GM18858 (cell line): ENCODE data around the gene UNC5B.

Source experiments
- ATAC-seq: cut with Tn5 transposase; IDR thresholded peaks from one replicate; pipeline ENCODE4 v1.9.1; 2021; ENCODE audit not compliant: unreplicated experiment

UNC5B gene

DNA sequence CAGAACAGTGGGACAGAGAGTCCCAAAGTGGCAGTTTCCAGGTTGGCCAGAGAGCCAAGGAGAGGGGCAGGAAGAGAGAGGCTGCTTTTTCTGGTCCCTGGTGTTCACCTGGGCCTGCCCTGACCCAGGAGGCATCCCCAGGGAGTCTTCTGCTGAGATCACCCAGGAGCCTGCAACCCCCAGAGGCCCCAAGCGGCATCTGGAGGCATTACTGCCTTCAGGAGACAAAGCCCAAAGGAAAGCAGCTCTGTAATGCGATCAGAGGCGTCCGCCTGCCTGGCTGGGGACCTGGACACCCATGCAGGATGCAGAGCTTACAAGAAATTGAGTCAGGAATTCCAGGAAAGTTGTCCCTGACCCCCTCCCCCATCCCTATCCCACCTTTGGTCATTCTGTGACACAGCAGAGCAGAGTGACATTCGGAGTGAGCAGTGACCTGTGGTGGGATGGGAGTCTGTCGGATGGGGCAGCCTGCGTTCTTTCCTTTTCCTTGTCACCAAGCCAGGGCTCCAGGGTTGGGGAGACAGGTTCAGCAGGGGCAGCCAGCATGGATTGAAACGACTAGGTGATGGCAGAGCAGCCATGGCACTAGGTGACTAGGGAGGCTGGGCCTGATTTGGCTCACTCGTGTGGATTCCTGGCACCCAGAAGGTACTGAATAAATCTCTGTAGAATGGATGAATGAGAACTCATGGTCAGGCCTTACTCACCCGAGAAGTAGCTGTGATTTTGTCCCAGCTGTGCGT lies 10.4 kb downstream of the UNC5B start:
- no peak for ATAC-seq

DNA sequence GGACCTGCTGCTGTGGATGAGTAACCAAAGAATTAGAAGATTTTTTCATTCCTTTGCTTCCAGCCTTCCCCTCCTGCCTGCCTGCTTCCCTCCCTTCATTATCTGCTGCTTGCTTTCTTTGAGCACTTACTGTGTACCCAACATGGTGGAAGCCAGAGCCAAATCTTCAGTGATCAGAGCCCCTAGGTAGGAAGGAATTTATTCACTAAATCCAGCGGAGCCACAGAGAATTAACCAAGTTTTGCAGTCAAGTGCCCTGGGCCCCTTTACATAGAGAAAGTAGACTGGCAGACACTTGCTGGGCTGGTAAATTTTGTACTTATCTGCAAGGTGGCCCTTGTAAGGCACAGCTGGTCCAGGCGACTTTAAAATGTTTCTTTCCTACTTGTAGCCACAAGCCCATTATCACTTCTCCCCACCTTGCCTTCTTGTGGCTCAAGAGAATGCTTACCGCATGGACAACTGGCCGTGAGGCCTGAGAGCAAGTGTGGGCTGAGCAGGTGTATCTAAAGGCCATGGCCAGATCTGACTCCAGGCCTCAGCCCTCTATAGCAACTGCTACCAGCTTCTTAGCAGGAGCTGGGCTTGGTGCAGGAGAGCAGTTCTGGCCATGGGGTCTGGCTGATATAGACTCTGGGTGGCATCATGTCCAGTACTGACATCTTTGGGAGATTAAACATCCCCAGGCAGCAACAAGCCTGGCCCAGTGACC lies 11.1 kb downstream of the UNC5B start:
- no peak for ATAC-seq

DNA sequence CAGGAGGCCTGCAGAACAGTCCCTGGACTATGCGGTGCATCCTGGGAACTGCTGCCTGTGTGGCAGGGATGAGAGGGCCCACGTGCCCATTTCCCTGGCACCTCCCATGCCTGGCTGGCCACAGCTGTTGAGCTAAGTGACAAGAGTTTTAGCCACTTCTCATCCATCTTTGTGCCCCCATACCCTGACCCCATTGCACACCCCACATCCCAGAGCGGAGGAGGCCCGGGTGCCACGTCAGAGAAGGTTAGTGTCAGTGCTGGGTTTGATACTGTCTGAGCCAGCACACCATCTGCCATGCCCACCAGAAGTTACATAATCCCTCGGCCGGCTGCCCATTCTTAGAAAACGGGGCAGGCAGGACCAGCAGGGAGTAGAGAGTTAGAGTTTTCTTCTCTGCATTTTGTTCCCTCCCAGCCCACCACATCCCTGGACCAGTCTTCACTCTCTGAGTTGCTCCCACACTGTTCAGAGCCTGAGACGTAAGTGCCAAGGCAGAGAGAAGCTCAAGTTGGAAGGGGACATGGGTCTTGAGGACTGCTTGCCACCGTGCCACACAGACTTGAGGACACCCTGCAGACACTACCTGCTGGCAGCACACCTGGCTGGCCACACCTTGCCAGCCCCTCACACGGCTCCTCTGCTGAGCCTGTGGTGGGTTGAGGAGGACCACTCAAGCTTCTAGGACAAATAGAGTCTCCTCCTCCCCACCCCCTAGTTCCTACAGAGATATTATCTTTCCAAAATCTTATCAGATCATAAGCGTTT lies 13.1 kb downstream of the UNC5B start:
- ATAC-seq: no peak

DNA sequence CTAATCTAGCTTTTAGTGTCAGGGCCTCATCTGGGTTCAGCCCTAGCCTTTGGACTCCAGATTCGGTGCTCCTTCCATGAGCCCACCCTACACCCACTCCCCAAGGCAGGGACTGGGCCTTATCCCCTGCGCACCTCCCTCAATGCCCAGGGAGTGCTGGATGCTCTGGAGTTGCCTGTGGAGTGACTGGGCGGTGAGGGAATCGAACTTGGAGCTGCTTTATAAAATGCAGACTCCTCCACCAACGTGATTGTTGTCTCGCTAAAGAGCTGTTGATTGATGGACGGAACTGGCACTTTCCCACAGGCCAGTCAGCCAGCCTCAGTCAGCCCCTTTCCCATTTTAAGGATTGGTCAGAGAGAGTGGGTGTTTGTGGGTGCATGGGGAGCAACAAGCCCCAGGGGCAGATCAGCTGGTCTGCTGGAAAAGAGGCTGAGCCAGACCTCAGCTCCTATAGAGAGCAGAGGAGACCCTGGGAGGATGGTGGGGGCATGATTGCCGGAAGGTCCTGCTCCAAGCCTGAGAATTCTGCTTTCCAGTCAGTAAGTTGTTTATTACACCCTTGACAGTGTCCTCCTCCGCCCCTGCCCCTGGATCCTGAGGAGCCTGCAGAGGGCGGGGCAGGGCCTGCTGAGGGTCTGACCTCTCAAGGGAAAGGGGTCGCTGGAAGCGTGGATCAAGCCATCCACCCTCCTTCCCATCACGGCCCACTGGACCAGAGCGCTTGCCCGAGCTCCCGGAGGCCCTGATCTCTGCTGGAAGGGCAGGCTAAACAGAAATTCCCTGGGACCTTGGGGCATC lies 16.7 kb downstream of the UNC5B start:
- no peak for ATAC-seq

DNA sequence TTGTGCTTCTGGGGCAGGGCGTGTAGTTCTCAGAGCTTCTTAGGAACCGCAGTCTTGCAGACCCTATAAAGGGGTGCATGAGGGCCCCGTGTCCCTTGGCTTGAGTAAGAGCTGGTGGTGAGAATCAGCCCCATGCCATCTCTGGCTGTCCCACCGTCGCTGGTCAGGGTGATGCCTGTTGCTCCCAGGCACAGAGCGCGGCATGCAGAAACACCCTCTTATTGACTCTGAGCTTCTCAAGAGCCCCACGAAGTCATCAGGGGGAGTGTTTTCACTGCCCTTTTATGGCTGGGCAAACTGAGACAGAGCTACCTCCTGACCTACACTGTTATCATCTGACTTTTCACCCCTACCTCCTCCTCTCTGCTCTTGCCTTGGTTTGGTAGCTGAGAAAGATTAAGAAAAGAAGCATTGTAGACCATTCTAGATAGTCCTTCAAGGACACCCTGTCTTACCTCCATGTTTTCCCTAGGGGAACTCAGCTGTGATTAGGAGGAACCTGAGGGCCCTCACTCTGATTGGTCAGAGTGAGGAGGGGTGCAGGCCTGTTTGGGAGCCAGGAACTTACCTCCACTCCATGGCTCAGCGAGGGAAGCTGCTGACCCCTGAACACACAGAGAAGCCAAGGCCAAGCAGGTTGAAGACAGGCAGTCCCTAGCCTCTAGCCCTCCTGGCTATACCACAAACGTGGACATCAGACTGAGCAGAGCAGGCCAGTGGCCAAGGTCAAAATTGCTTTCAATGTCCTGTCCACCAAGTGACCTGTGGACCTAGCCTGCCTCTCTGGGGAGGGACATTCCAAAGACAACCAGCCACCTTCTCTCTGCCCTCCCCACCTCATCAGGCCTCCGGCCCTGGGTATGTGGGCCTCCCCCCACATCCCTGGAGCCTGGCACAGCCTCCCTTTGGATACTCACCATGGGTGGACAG lies 17.6 kb downstream of the UNC5B start:
- no peak for ATAC-seq

DNA sequence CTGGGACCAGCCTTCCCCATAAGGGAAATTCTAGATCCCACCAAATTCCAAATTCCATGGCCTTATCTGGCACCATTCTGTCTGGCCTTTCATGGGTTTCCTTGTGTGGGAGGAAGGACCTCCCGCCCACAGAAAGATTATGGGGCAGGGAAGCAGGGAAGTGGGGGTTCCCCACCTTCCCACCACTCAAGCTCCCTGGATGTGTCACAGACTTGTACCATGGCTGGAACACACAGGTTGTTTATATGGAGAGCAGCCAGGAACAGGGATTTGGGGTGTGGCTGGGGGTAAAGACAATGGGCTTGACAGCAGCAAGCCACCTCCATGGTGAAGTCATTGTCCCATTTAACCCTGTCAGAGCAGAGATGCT lies 18.3 kb downstream of the UNC5B start:
- no peak for ATAC-seq

DNA sequence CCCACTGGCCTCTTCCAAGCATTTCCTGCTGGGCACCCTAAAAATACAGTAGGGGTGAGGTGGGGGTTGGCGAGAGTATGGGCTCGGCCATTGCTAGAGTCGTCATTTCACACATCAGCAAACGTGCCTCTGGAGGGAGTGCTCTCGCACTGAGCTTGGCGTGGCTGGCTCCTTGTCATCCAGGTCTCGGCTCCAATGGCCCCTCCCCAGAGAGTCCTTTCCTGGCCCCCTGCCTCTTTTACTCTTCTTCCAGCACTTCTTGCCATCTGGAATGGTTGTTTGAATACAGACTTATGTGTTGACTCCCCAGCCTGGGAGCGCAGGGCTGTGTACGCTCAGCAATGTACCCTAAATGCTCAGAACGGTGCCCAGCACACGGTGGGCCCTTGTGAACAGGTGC lies 18.8 kb downstream of the UNC5B start:
- no peak for ATAC-seq

DNA sequence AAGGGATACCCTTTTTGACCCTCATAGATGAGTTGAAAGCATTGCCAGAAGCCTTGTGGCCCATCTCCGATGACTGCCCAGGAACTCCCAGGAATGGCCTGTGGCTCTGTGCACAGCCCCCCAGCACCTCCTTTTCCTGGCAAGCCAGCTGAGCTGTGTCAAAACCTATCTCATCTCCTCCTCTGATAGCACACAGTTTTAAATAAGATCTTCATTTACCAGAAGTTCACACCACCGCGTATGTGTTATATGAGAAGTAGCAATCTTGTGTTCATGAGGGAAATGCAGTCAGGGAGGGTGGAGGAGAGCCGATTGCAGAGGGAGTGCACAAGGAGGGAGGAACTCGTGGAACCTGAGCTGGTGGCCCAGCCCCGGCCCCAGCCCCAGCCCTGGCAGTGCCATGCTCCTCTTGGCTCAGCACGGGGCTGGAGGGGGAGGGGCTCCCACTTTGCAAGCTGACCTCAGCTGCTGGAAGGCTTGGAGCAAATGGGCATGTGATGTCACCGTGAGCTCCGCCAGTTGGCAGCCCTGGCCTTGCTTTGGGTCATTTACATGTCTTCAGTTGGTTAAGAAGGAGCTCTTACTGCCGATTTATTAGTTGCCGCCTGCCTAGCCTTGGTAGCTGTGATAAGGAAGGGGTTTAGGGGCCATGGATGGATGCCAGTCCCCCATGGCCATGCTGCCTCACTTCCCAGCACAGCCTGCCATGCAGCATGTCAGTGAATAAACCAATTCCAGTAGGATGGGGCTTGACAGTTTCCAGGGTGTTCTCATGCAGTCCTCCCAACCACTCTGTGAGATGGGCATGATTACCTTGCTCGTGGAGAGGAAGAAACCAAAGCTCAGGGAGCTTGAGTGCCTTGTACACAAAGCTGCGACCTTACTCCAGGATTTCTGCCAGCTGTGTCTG lies 20.0 kb downstream of the UNC5B start:
- ATAC-seq: no peak

DNA sequence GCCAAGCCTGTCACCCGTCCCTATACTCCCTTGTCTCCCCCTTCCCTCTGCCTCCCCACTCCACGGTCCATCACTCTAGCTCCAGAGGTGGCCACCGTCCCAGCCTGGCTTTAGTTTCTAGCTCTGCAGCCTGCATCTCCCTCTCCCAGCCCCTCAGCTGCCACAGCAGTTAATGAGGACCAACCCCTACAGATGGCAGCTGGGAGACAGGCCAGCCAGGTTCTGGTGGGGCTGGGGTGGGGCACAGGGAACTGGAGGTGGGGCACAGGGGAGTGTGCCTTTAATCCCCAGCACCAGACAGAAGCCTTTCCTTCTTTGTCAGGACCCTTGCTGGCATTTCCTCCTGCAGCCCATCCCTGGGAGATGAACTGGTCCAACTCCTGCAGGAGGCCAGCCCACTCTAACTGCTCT lies 21.1 kb downstream of the UNC5B start:
- no peak for ATAC-seq

DNA sequence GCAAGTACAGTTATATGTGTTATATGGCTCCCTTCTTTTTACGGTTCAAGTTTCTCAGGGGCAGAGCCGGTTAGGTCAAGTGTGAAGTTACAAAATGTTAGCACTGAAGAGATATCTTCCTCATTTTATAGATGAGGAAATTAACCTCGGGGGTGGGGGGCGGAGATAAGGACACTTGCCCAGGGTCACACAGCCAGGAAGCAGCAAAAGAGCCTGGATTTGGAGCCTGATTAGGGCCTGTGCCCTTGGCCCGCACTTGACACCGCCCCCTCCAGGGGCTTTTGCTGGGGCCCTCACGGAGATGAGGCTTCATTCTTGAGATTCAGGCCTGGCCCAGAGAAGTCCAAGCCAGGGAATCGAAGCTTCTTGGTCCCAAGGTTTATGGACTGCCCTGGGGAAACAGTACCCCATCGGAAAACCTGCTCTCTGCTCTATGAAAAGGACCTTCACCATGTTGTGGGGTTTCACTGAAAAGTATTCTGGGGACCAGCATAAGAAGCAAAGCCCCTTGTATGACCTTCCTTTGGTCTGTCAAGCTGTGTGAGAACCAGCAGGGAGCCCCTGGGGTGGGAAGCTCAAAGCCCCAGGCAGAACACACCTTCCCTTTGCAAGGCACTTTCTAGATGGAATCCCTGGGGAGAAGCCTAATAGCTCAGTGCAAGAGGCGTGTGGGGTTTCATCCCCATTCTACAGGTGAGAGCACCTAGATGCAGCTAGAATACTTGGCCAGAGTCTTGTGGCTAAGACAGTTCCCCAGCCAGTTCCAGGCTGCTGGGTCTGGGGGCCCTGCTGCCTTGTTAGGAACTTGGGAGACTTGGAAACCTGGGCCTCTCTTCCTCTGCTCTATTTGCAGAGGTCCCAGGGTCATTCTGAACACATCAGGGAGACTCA lies 21.9 kb downstream of the UNC5B start:
- no peak for ATAC-seq

DNA sequence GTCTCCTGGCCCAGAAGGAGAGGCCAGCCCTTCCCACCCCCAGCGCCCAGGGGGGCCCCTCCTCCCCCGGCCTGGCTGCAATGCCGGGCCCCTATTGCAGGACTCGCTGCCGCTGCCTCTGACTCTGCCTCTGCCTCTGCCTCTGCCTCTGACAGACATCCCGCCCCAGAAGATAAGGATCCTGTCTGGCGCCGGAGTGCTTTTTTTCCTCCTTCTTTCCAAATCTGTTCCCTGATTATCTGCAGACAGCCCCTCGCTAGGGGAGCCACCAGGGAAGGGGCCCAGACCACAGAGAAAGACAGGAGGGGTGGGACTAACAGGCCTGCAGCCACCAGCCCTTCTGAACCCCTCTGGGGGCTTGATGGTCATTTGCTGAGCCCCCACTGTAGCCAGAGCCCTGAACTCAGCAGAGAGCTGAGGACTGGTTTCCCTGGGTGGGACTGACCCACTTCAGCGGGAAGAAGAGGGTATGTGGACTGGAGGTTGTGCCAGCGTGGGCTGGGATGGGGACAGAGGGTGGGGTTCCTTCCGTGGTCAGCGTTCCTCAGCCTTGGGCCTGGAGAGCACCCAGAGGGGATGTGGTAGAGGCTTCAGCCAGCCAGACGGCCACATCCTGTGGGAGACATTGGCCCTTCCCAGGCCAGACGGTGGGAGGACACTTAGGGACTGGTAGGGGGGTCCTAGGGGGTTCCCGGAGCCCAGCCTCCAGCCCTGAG lies 22.8 kb downstream of the UNC5B start:
- ATAC-seq: no peak

DNA sequence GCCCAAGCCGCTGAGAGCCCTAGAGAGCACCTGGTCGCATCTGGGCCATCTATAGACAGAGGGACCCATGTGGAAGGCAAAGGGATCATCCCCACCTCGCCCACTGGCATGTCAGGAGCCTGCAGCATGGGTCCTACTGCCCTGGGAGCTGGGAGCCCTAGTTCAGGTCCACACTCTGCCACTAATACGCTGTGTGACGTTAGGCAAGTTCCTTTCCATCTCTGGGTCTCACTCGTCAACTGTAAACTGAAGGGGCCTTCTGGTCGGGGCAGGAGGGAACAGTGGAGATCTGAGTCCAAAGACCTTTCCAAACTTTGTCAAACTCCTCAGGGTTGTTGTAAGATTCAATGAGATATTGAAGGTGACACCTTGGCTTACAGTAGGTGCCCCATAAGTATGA lies 23.4 kb downstream of the UNC5B start:
- no peak for ATAC-seq

DNA sequence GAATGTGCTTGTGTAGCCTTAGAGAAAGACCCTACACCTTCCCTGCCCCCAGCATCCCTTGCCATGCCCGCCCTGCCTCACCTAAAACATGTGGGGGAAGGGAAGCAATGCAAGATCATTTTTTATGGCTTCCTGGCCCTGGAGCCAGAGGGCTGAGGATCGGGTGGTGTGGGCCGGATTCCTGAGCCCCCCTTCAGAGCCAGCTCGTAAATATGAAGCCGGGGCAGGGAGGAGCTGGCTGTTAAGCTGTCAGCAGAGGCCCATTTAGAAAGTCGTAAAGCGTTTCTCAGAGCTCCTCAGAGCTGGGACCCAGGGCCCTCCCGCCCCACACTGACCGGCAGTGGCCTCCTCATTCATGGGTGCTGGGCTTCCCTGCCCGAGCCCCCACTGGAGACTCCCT lies 23.9 kb downstream of the UNC5B start:
- no peak for ATAC-seq

DNA sequence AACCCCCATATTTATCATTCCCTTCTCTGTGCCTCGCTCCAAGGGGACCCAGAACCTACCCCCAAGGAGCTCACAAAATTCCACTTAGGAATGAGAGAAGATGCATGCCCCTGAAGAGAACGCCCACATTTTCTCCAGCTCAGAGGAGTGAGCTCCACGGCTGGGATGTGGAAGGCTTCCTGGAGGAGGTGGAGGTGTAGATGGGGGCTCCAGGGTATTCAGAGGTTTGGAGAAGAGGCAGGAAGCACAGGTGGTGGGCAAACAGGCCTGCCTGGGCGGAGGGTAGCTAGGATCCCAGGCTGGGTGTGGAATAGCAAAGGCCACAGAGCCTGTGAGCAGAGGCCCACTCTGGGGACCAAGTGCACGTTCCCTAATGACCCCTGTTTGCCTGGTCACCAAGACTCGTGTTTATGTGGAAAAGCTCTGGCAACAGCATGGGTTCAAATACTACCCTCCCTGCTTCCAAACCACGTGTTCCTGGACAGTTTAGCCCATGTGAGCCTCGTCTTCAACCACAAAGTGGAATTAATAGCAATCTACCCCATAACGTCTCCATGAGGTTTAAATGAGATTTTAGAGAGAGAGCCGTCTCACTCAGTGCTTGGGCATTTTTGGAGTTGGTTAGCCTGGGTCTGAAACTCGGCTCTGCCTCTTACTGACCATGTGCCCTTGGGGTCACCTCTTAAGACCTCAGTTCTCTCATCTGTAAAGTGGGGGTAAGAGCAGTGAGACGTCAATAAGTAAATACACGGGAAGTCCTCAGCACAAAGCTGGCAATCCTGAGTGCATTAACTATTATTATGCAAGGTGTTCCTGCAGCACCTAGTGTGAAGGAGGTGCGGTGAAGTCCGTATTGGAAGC lies 24.7 kb downstream of the UNC5B start:
- no peak for ATAC-seq

DNA sequence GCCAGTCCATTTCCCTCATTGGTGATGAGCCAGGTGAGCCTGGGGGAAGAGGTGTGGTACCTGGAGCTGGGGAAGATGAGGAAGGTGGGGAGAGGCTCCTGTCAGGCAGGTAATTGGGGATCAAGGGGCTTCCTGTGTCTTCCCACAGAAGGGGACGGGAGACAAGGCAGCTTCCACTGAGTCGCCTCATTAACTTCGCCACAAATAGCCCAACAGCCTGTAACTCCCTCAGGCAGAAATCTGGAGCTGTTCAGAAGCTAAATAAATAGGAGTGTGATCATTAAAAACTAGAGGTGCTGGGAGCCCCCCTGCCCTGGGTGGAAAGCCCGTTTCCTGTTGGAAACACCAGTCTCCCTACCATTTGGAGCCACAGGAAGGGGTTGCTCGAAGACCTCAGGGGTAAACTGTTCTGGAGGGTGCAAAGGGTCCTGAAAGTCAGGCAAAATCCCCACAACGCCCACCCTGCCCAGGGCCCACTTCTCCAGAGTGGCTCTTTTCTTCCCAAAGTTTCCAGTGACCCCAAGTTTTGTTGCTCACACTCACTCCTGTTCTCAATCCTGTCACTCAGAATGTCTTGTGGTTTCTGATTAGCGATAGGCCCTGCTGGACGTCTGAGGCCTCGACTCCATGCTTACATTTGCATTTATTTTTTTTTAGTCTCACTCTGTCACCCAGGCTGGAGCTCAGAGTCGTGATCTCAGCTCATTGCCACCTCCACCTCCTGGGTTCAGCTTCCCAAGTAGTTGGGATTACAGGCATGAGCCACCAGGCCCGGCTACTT lies 25.7 kb downstream of the UNC5B start:
- ATAC-seq: no peak

DNA sequence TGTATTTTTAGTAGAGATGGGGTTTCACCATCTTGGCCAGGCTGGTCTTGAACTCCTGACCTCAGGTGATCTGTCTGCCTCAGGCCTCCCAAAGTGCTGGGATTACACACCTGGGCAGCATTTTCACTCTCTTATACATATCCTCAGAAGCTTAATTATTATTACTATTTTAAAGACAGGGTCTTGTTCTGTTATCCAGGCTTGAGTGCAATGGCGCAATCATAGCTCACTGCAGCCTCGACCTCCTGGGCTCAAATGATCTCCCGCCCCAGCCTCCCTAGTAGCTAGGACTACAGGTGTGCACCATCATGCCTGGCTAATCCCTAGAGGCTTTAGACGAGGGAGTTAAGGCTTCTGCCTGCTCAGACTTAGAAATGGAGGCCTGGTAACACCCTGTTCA lies 26.3 kb downstream of the UNC5B start:
- no peak for ATAC-seq
